Measurements from ENCODE around the gene TMPRSS7.

The TMPRSS7 gene, protein sequence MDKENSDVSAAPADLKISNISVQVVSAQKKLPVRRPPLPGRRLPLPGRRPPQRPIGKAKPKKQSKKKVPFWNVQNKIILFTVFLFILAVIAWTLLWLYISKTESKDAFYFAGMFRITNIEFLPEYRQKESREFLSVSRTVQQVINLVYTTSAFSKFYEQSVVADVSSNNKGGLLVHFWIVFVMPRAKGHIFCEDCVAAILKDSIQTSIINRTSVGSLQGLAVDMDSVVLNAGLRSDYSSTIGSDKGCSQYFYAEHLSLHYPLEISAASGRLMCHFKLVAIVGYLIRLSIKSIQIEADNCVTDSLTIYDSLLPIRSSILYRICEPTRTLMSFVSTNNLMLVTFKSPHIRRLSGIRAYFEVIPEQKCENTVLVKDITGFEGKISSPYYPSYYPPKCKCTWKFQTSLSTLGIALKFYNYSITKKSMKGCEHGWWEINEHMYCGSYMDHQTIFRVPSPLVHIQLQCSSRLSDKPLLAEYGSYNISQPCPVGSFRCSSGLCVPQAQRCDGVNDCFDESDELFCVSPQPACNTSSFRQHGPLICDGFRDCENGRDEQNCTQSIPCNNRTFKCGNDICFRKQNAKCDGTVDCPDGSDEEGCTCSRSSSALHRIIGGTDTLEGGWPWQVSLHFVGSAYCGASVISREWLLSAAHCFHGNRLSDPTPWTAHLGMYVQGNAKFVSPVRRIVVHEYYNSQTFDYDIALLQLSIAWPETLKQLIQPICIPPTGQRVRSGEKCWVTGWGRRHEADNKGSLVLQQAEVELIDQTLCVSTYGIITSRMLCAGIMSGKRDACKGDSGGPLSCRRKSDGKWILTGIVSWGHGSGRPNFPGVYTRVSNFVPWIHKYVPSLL

DNA sequence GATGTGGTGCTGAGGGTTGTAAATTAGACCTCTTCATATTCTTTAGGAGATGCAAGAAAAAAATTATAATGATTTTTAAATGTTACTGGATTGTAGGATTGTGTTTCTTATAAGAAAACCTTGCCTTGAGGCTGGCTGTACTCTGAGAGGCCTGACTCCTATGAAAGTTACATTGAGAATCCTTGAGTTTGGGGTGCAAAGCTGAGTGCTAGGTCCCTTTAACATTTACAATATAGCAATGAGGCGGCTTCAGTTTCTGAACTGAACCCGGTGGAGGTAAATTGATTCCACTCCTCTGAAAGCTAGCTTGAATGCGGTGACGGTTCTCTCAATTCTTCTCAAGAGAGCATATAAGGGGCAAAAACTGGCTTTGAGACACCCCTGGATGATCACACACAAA lies at the start of gene TMPRSS7:
Gene TMPRSS7, plus strand, starts transcription at position 301 of the 400 bp plus-strand sequence. CDS start 110 bp downstream, outside the sequence.
- no peak for DNase-seq (ENCODE audit: low read depth)

DNA sequence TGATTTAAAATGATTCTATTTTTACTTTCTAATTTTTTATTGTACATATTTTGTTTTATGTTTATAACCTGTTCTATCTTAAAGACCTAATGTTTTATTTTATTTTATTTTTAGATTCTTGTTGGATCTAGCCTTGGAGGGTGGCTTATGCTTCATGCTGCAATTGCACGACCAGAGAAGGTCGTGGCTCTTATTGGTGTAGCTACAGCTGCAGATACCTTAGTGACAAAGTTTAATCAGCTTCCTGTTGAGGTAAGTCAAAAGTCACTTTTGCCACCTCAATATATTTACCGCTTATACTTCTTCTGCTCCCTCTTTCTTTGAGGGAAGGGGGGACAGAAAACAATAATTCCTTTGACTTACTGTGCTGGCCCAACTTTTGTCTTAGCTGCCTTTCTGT lies 47.7 kb upstream of the TMPRSS7 start:
- DNase-seq (ENCODE audit: low read depth) = no peak

DNA sequence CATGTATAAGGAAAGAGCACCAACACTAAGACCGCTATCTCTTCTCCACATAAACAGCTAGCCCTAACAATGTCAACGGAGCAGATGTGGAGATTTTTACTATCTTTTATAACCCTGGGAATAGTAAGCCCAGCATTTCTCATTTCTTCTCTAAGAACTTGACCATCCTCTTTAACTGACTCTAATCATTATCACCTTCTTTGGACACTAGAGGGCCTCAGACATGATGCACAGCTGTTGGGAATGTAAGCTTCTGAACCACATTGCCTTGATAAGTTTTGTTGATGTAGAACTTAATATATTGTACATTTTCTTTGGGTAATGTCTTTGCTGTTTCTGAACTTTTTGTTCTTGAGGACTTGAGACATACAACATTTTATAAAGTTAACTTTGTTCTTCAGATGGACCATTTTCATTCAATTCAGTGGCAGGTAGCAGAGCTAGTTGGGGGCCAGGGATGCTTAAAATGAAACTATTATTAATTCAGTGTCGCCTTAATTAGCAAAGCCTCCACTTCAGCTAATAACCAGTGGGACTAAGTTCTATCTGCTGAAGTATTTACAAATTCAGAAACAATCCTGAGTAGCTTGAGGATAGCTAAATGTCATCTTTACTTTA lies 45.4 kb upstream of the TMPRSS7 start:
- DNase-seq (ENCODE audit: low read depth) = no peak

DNA sequence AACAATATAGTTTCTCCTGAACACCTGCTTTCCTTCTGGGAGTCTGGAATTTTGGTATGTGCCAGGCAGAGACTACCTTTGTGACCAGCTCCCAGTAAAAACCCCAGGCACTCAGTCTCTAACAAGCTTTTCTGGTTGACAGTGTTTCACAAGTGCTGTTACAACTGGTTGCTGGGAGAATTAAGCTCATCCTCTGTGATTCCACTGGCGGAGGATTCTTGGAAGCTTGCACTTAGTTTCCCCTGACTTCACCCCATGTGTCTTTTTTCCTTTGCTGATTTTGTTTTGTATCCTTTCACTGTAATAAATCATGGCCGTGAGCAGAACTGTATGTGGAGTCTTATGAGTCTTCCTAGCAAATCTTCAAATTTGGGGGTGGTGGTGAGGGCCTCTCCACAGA lies 41.5 kb upstream of the TMPRSS7 start:
- DNase-seq (ENCODE audit: low read depth) = no peak

DNA sequence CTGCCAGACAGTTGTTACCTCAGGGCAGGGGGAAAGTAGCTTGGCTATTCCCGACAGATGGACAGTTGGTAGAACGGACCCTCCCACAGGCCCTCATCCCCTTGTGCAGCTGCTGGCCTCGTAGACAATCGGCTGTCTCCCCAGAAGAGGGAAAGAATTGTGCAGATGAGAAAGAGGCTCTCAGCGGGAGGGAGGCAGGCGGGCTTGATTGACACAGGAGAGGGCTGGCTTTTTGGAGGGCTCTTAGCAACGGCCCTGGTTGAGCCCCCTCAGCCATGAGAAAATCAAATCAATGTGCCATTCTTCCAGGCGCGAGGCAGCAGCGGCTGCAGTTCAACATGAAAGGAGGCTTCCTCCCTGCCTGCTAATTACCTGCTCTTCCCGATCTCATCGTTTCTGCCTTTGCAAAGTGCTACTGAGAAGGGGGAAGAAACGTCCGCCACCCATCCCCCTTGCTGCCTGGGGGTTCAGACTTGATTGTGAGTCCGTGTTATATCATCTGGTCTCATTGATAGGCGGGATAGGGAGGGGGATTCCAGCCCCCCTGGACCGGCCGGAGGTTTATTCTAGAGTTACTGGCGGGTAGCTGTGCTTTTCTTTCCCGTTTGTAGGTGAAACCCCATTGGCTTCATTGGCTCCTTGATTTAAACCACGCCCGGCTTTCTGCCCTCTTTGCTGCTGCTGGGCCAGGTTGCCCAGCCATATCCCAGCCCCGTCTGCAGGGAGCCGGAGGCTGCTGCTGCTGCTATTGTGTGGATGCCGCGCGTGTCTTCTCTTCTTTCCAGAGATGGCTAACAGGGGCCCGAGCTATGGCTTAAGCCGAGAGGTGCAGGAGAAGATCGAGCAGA lies 35.7 kb upstream of the TMPRSS7 start, which contains the start of gene TAGLN3:
Gene TAGLN3, plus strand, starts transcription at position 287 of the 848 bp plus-strand sequence. Its CDS starts 501 bp downstream, at position 788.
- DNase-seq (ENCODE audit: low read depth) = no peak

DNA sequence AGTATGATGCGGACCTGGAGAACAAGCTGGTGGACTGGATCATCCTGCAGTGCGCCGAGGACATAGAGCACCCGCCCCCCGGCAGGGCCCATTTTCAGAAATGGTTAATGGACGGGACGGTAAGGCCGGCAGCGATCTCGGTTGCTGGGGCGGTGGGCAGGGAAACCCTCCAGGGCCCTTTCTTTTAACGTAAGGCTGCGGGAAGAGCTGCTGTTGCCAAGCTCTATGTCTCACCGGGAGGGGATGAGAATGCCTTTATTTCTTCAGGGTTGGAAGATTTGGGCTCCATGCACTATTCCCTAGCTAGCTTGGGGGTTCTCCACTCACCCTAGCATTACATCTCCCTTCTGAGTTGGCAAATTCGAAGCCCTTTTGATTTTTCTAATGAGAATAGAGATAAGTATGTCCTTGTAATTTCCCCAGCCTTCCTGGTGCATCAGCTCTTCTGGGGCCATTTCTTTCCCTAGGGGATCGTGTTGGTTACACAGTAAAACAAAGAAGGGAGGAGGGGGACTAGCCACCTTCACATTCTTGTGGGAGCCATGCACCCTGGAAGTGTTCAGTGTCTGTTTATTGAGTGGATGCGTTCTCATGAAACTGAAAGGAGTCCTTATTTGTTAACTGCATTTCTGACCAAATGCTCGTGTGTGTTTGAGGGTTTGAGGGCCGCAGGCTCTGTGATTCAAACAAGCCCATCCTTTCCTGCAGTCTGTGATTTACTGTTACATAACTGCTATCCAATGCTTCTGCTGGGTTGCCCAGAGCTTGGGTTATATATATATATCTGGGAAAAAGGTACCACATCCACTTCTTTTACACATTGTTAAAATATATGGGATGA lies 34.8 kb upstream of the TMPRSS7 start:
- DNase-seq (ENCODE audit: low read depth) = no peak

DNA sequence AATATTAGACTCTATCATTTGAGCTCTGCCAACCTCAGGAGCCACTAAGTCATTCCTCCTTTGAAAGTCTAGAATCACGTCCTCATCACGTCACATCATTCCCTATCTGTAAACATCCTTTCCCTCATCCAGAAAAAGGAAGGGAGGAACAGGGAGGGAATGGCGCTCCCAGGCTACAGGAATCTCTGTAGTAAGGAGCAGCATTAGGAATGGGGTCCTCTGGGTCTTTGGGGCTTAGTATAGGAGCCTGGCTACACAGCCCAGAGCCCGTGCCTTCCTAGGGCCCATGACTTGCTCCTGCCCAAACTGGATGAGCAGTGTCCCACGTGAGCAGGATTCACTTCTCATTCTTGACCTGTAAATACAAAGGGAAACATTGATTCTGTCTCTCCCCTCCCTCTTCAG lies 34.2 kb upstream of the TMPRSS7 start:
- DNase-seq (ENCODE audit: low read depth) = no peak

DNA sequence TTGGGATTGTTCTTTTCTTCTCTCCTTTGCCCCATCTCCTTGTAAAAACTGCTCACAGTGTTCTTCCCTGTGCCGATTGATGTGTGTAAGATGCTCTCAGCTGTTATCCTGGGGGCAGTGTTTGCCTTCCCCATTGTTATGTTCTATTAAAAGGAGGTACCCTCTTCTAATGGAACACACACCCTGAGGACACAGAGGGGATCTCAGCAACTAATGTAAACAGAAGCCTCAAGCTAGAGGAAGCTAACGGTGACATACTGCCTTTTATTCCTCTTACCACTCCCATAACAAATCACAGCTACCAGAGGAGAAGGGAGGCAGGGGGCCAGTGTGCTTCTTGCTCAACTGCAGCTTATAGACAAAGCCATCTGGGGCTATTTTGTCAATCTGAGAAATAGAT lies 33.6 kb upstream of the TMPRSS7 start:
- DNase-seq (ENCODE audit: low read depth) = no peak

DNA sequence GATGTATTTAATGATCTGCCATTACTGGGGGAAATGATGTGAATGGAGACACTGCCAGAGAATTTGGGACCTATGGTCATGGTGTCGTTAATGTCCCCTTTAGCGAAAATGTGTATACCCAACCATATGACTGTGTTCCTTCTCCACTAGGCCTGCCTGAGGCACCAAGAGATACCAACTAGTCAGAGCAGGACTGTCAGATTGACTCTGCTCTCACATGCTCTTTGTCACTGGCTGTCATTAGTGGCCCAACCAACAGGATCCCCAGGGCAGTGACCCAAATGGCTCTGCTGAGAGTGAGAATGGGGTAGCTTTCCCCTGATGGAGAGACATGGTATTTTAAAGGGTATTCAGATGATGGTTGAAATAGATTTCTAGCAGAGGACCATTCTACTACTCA lies 33.0 kb upstream of the TMPRSS7 start:
- no peak for DNase-seq (ENCODE audit: low read depth)

DNA sequence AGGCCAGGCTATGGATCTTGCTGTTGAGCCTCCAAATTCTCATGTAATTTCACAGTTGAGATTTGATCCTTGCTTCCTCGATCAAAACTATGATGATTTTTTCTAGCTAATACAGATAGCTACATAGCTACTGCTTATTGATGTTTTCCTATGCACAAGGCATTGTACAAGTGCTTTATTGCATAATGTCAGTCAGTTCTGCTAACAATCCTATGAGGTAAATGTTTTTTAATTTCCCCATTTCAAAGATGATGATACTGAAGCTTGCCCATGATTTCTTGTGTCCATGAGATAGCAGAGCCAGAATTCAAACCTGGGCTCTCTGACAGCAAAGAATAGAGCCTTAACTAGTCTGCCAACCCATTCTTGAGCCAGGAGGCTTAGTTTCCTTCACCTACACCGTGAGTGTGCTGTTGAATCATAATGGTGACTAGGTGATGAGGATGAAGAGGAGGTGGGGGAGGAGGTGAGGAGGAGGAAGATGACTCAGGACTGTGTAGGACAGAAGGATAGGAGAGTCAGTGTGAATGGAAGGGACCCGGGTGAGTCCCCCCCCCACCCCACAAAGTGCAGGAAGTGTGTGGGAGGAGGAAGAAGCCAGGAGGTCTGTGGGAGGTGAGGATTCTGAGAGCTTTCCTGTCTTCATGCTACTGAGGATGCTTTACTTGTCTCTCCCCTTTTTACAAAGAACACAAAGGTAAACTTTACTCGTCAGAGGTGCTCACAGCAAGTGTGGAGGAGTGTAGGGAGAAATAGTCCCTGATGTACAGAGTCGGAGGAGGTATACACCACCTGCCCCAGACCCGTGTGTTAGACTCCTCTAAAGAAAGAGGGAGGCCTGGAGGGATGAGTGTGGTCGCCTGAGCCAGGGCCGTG lies 32.2 kb upstream of the TMPRSS7 start:
- no peak for DNase-seq (ENCODE audit: low read depth)

DNA sequence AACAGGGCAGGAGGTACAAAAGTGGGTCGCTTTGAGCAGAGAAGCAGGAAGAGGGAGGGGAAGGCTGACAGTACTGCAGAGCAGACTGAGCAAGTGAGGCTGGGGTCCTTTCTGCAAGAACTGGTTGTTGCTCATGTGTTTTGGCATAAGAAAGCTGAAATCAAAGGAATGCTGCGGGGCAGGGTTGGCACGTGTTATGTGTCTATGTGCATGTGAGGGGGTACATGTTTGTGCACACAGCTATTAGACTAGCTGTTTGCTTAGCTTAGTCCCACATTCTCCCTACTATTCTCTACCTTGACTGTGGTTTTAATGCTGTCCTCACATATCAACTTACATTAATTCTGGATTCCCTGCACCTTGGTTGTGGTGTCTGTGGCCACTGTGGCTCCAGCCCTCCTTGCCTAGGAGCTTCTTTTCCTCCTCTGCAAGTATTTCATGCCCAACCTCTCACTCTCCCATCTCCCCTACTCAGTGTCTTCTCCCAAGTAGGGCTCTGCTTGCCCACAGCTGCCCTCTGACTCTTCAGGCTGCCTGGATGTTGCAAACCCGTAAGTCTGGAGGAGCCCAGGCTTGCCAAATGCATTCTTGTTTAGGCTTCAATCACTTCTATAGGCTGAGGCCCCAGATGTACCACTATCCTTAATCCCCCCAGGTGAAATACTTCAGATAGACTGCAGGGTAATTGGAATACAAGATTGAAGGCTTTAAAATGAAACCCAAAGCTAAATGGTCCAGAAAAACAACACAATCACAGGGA lies 31.0 kb upstream of the TMPRSS7 start:
- no peak for DNase-seq (ENCODE audit: low read depth)

DNA sequence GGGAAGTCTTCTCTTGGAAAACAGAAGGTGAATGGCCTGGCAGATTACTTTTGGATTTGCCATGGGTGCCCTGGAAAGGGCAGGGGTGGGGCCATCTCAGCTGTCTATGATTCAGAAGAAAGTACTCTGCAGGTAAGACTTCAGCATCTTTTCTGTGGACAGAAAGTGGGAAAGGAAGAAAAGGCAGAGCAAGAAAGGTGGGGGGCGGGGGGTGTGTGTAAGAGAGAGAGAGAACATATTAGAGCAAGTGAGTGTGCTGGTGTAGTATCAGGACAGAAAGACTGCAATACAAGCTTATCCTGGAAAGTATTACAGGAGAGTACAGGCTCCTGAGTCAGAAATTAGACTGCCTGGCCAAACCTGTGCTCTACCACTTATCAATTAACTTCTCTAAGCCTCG lies 30.3 kb upstream of the TMPRSS7 start:
- no peak for DNase-seq (ENCODE audit: low read depth)

DNA sequence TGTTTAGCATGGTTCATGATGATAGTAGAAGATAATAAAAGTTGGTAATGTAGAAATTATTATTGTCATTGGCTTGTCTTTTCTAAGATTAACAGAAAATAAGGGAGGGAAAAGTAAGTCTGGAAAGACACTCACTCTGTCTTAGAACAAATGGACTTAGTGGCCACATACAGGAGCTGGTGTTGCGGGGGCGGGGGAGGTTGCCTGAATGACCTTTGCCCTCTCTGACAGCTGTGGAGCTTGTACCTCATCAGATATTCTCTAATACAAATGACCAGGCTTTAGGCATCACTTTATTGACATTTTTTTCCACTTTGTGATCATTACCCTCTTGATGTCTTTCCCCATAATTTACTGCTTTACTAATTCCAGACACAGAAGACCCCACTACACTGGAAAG lies 29.9 kb upstream of the TMPRSS7 start:
- DNase-seq (ENCODE audit: low read depth) = no peak

DNA sequence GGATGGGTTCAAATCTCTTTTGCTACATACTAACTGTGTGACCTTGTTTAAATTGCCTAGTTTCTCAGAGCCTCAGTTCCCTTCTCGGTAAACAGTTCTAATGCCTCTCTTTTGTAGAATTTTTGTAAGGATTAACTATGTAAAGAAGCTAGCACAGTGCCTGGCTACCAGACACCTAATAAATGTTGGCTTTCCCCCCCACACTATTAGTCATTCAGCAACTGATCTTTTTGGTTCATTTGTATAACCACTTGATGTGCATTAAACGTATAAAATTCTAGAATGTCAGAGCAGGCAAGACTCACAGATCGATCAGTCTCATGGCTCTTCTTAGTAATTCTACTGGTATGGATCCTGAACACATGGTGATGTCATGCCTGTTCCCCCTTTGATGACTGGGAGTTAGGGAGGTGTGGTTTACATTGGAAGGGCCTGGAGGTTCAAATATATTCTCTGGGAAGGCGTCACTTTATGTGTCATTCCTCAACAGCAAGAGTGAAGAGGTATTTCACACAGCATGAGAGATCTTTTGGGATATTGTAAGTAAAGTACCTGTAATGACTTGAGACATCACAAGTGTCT lies 29.4 kb upstream of the TMPRSS7 start:
- DNase-seq (ENCODE audit: low read depth) = no peak

DNA sequence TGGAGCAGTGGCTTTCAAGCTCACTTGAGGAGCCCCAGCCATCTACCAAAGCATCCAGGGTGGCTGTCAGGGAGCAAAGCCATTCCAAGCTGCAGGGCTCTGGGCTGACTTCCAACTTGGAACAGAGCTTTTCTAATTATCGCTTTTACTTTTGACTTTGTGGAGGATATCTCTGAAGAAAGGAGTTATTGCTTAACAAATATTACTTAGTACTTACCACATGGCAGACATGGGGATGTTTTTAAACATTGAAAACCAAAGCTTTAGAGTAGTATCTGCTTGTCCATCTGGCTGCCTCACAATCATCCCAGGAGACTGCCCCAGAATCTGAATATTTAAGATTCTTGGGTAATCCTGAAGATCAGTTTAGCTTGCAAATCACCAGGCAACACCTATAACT lies 26.9 kb upstream of the TMPRSS7 start:
- no peak for DNase-seq (ENCODE audit: low read depth)

DNA sequence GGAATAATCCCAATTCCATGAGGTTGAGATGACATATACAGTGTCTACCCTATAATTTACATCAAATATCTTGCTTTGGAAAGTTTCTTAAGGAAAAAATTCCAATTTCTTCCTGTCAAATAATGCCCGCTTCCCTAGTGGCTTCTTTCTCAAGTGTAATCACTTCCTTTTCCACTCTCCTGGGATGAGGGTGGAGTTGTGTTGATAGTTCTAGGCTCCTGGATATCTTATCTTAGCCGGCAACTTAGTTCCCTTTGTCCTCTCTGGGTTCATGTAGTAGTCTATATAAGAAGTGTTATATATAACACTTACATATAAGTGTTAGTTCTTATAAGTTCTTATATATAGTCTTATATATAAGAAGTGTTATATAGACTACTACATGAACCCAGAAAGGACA lies 24.9 kb upstream of the TMPRSS7 start:
- DNase-seq (ENCODE audit: low read depth) = no peak

DNA sequence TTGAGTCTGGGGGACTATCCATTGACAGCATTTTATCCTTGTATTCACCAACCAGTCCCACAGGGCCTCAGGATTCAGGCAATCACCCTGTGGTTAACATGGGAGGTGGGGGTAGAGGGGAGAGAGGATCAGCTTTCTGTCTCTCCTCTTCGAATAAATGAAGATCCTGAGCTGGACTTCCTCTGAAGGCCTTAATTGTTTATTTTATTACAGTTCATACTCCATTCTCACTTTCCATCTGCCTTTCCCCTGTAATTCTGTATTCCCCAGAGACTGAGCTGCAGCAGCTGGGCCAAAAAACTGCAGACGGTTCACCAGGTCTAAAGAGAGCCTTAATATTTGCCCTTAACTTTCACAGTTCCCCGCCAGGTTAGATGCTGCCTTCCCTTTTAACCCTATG lies 23.9 kb upstream of the TMPRSS7 start:
- DNase-seq (ENCODE audit: low read depth) = no peak

DNA sequence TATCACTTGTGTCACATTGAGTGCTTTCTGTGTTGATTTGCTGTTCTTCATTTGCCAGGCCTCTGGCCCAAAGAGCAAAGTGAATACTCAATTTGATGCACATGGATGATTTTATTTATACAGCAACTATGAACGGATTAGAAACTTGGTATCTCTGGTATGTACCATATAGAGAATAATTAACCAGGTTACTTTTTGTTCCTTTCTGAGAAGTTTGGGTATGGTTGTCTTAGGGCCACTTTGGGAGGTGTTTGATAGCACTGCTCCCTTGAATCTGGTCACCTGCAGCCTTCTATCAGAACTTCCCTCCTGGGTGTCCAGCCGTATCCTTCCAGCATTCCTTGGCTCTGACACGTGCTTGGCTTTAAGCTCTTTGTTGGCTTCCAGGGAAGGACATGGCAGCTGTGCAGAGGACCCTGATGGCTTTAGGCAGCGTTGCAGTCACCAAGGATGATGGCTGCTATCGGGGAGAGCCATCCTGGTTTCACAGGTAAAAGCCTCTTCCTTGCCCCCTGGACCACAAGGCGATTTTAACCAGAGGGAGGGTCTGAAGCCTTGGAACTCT lies 23.1 kb upstream of the TMPRSS7 start:
- DNase-seq (ENCODE audit: low read depth) = no peak
